Ascending aorta (tissue), 2 donors: ENCODE measurements around the gene FAF1. TPM values are rescaled to one million over a fixed set of nuclear protein-coding genes. Genes with fewer than 3 reads are reported as not detected.

Experiments
- DNase-seq, 2 donors: peaks; one replicate each; pipeline ENCODE4 v3.0.0-alpha.2; 2019; ENCODE audit warnings: low spot score in 2 of 2
- H3K27ac ChIP-seq, 2 donors: fragments of 200-600 bp; sonication (generic); one replicate each; pipeline ENCODE4 v1.5.1; 2016 to 2017; ENCODE audit warnings: mild to moderate bottlenecking in 1 of 2
- H3K27me3 ChIP-seq: fragments of 200-600 bp; sonication (generic); one replicate; pipeline ENCODE4 v1.5.1; 2017
- H3K36me3 ChIP-seq, 2 donors: fragments of 200-600 bp; sonication (generic); one replicate each; pipeline ENCODE4 v1.5.1; 2016
- H3K4me1 ChIP-seq, 2 donors: fragments of 200-600 bp; sonication (generic); one replicate each; pipeline ENCODE4 v1.5.1; 2016 to 2017; ENCODE audit warnings: mild to moderate bottlenecking in 1 of 2
- H3K4me3 ChIP-seq, 2 donors: fragments of 200-600 bp; sonication (generic); one replicate each; pipeline ENCODE4 v1.5.1; 2016 to 2017; ENCODE audit warnings: mild to moderate bottlenecking in 1 of 2
- H3K9me3 ChIP-seq, 2 donors: fragments of 200-600 bp; sonication (generic); one replicate each; pipeline ENCODE4 v1.5.1; 2016
- CTCF ChIP-seq, 3 experiments: fragments of 200-600 bp in 2 of 3; fragments of 450-650 bp in 1 of 3; sonication (generic) in 2 of 3; IDR thresholded peaks; one replicate each; pipeline ENCODE4 v1.5.1; 2016 to 2019; ENCODE audit warnings: antibody characterized with exemption in 3 of 3, mild to moderate bottlenecking in 1 of 3, moderate library complexity in 1 of 3
- intact Hi-C: fragments of 100-400 bp; cut with DNase I; formaldehyde crosslinking; loops from one replicate; pipeline ENCODE4 v1.15.1; 2023
- total RNA-seq: library from RNA; depleted of rRNA; stranded (reverse); fragments of >200 nt; gene quantifications from one replicate; pipeline ENCODE4 v1.1.0, GENCODE V29; 2016

The FAF1 gene
- total RNA-seq, 1 donor from 2014 or later = 16.4 TPM

GRCh38 chr1:50693829-50694228 lies 266.2 kb downstream of the FAF1 start:
- intact Hi-C loops = no loop called here

GRCh38 chr1:50684185-50684584 lies 275.9 kb downstream of the FAF1 start:
- Histone ChIP-seq H3K27me3 (no peaks in the 10 kb centered on the region), H3K9me3 (no peaks in the 10 kb centered on the region), H3K4me1 (no peaks in the 10 kb centered on the region), H3K36me3 (peaks cover 0 to 6% of the 10 kb centered on the region in 2 donors), H3K4me3 (no peak overlapping the region), H3K27ac (no peak overlapping the region)
- intact Hi-C loops = no loop called here
- DNase-seq = no peak
- no peak for TF ChIP-seq CTCF (IDR thresholded peaks at IDR 0.05)

More at GRCh38 chr1:50693829-50694228, 266.2 kb downstream of the FAF1 start:
- no peak overlapping the region for H3K27ac ChIP-seq
- H3K27me3 ChIP-seq = no peaks in the 10 kb centered on the region
- TF ChIP-seq CTCF (IDR thresholded peaks at IDR 0.05) = no peak
- no peaks in the 10 kb centered on the region for H3K9me3 ChIP-seq
- H3K36me3 ChIP-seq = peaks cover 0 to 6% of the 10 kb centered on the region in 2 donors
- H3K4me3 ChIP-seq = no peak overlapping the region
- DNase-seq = no peak
- H3K4me1 ChIP-seq = no peaks in the 10 kb centered on the region

GRCh38 chr1:50681931-50682330 lies 278.1 kb downstream of the FAF1 start:
- Histone ChIP-seq H3K9me3 (no peaks in the 10 kb centered on the region), H3K4me3 (no peak overlapping the region), H3K27ac (no peak overlapping the region), H3K36me3 (no peaks in the 10 kb centered on the region), H3K4me1 (no peaks in the 10 kb centered on the region), H3K27me3 (no peaks in the 10 kb centered on the region)
- DNase-seq = no peak
- TF ChIP-seq CTCF (IDR thresholded peaks at IDR 0.05) = no peak
- intact Hi-C loops = no loop called here

GRCh38 chr1:50667710-50668356 lies 292.2 kb downstream of the FAF1 start:
- Histone ChIP-seq H3K9me3 (no peaks in the 10 kb centered on the region), H3K27me3 (no peaks in the 10 kb centered on the region), H3K27ac (no peak overlapping the region), H3K36me3 (no peaks in the 10 kb centered on the region), H3K4me3 (no peak overlapping the region), H3K4me1 (no peaks in the 10 kb centered on the region)
- intact Hi-C loops = no loop called here
- no peak for TF ChIP-seq CTCF (IDR thresholded peaks at IDR 0.05)
- no peak for DNase-seq

- intact Hi-C loops = no loop called here
- no peak for DNase-seq
- no peak for TF ChIP-seq CTCF (IDR thresholded peaks at IDR 0.05)
- Histone ChIP-seq H3K4me3 (no peak overlapping the region), H3K4me1 (no peaks in the 10 kb centered on the region), H3K36me3 (no peaks in the 10 kb centered on the region), H3K9me3 (no peaks in the 10 kb centered on the region), H3K27ac (no peak overlapping the region), H3K27me3 (no peaks in the 10 kb centered on the region)
These were observed 292.8 kb downstream of the FAF1 start for GRCh38 chr1:50667272-50667671.

GRCh38 chr1:50666849-50667248 lies 293.2 kb downstream of the FAF1 start:
- intact Hi-C loops = no loop called here
- H3K4me1 ChIP-seq = no peaks in the 10 kb centered on the region
- TF ChIP-seq CTCF (IDR thresholded peaks at IDR 0.05) = no peak

More at GRCh38 chr1:50666849-50667248, 293.2 kb downstream of the FAF1 start:
- H3K4me3 ChIP-seq = no peak overlapping the region
- no peaks in the 10 kb centered on the region for H3K9me3 ChIP-seq
- no peaks in the 10 kb centered on the region for H3K27me3 ChIP-seq
- no peaks in the 10 kb centered on the region for H3K36me3 ChIP-seq
- no peak overlapping the region for H3K27ac ChIP-seq
- DNase-seq = no peak
